Endothelial cell of umbilical vein (primary cell): ENCODE results near the gene RABL3. TPM values are rescaled to one million over a fixed set of nuclear protein-coding genes. Genes with fewer than 3 reads are reported as not detected.

Experiments
- BruUV-seq: library from RNA; stranded (reverse); fragments of 400-500 nt; replicated peaks from 2 replicates; lab custom pipeline; 2021; lab: Mats Ljungman, UMichigan
- CTCF ChIA-PET: fragments of 300-600, 350-600 bp; sonication (Branson Sonifier 250); formaldehyde crosslinking; loops from one replicate; lab custom pipeline; 2021; ENCODE audit warnings: antibody characterized with exemption, inconsistent platforms; lab: Charles Lee
- POLR2A ChIA-PET: fragments of 300-600, 350-600 bp; sonication (Branson Sonifier 250); formaldehyde crosslinking; loops from one replicate; lab custom pipeline; 2021; ENCODE audit warnings: antibody characterized with exemption, inconsistent platforms; lab: Charles Lee
- DNase-seq: peaks from one replicate; pipeline ENCODE4 v3.0.0-alpha.2; 2011; ENCODE audit warnings: low read depth, low spot score
- FAIRE-seq: peaks from 2 replicates; lab custom pipeline; 2011; peaks lifted over from hg19 to GRCh38; lab: Jason Lieb, UNC
- H2AFZ ChIP-seq: 2 replicates; pipeline ENCODE4 v1.6.0; 2012; ENCODE audit warnings: low read depth, low read length, control low read depth, inconsistent platforms
- H3K27ac ChIP-seq: 2 replicates; pipeline ENCODE4 v1.5.1; 2011; ENCODE audit warnings: low read depth, mild to moderate bottlenecking, control low read depth, low read length, moderate library complexity; ENCODE audit not compliant: insufficient read depth
- H3K27me3 ChIP-seq, 2 experiments: 2 replicates each; pipeline versions ENCODE4 v1.6.0 to v1.6.1; 2011; ENCODE audit warnings: low read length in 2 of 2, mixed read lengths in 1 of 2; ENCODE audit not compliant: control insufficient read depth in 2 of 2, insufficient read depth in 2 of 2
- H3K36me3 ChIP-seq, 2 experiments: 2 replicates in 1 of 2; 3 replicates in 1 of 2; pipeline ENCODE4 v1.5.1; 2011; ENCODE audit warnings: low read length in 2 of 2, mild to moderate bottlenecking in 1 of 2, moderate library complexity in 1 of 2; ENCODE audit not compliant: control insufficient read depth in 2 of 2, insufficient read depth in 2 of 2; ENCODE audit errors: extremely low read depth in 1 of 2
- H3K4me1 ChIP-seq: 3 replicates; pipeline ENCODE4 v1.5.1; 2011; ENCODE audit warnings: mild to moderate bottlenecking, low read length; ENCODE audit not compliant: control insufficient read depth, insufficient read depth; ENCODE audit errors: extremely low read depth
- H3K4me2 ChIP-seq: 2 replicates; pipeline ENCODE4 v1.6.1; 2011; ENCODE audit warnings: low read length, control low read depth, mixed read lengths; ENCODE audit not compliant: insufficient read depth
- H3K4me3 ChIP-seq, 3 experiments: fragments of 200-600 bp in 1 of 3; sonication (generic), shearing (Covaris generic) in 1 of 3; replicated peaks in 1 of 3; 2 replicates each; pipeline ENCODE4 v1.5.1; 2011 to 2016; ENCODE audit warnings: control low read depth in 3 of 3, low read length in 3 of 3, mild to moderate bottlenecking in 2 of 3, inconsistent platforms in 1 of 3, low read depth in 1 of 3, moderate library complexity in 1 of 3; ENCODE audit not compliant: insufficient read depth in 1 of 3
- H3K79me2 ChIP-seq: 2 replicates; pipeline ENCODE4 v1.6.0; 2012; ENCODE audit warnings: low read length, inconsistent platforms; ENCODE audit not compliant: control insufficient read depth, insufficient read depth
- H3K9ac ChIP-seq: replicated peaks from 2 replicates; pipeline ENCODE3; 2011; ENCODE audit warnings: low read length, control low read depth; ENCODE audit not compliant: insufficient read depth; ENCODE audit errors: extremely low read depth
- H3K9me1 ChIP-seq: replicated peaks from 3 replicates; pipeline ENCODE4 v1.6.0; 2011; ENCODE audit warnings: mild to moderate bottlenecking, low read length; ENCODE audit not compliant: control insufficient read depth, insufficient read depth; ENCODE audit errors: extremely low read depth
- H3K9me3 ChIP-seq: replicated peaks from 2 replicates; pipeline ENCODE4 v1.5.1; 2012; ENCODE audit warnings: low read length, inconsistent platforms; ENCODE audit not compliant: control insufficient read depth, insufficient read depth
- H4K20me1 ChIP-seq: replicated peaks from 2 replicates; pipeline ENCODE3; 2011; ENCODE audit warnings: mild to moderate bottlenecking, low read length; ENCODE audit not compliant: control insufficient read depth, insufficient read depth; ENCODE audit errors: extremely low read depth
- EZH2 ChIP-seq: IDR thresholded peaks from 2 replicates; pipeline ENCODE4 v1.6.1; 2012; ENCODE audit warnings: borderline replicate concordance, low read depth, mild to moderate bottlenecking, moderate library complexity, low read length, inconsistent platforms; ENCODE audit not compliant: severe bottlenecking
- FOS ChIP-seq: IDR thresholded peaks from 2 replicates; pipeline ENCODE4 v1.6.1; 2011; ENCODE audit warnings: mild to moderate bottlenecking, low read length, moderate library complexity, borderline replicate concordance; ENCODE audit not compliant: insufficient read depth
- GATA2 ChIP-seq: IDR thresholded peaks from 2 replicates; pipeline ENCODE4 v1.7.0; 2011; ENCODE audit warnings: low read depth, mild to moderate bottlenecking, moderate library complexity, mixed read lengths, low read length; ENCODE audit not compliant: insufficient read length, insufficient read depth
- JUN ChIP-seq: IDR thresholded peaks from 2 replicates; pipeline ENCODE4 v1.6.1; 2011; ENCODE audit warnings: borderline replicate concordance, low read depth; ENCODE audit not compliant: insufficient read length, insufficient read depth
- MYC ChIP-seq: IDR thresholded peaks from one replicate; pipeline ENCODE4 v1.6.1; 2011; ENCODE audit warnings: mild to moderate bottlenecking, low read depth, low read length
- POLR2A ChIP-seq: IDR thresholded peaks from 2 replicates; pipeline ENCODE4 v1.6.1; 2012; ENCODE audit warnings: low read depth, mild to moderate bottlenecking, control low read depth, low read length
- POLR2AphosphoS5 ChIP-seq: IDR thresholded peaks from 2 replicates; pipeline ENCODE4 v1.6.1; 2012; ENCODE audit warnings: low read depth, mild to moderate bottlenecking, control low read depth, low read length, moderate library complexity; ENCODE audit not compliant: insufficient read depth
- dilution Hi-C: fragments of 300-500 bp; cut with MboI; formaldehyde crosslinking; loops from one replicate; pipeline ENCODE4 v1.15.0; 2019; ENCODE audit warnings: low sequenced_read_pairs; ENCODE audit not compliant: extremely low pct_ligation_motif_present
- intact Hi-C: fragments of 100-400 bp; cut with micrococcal nuclease; formaldehyde crosslinking; loops from one replicate; pipeline ENCODE4 v1.10.0; 2022
- polyA plus RNA-seq, 4 experiments: library from polyadenylated mRNA; depleted of rRNA in 3 of 4; stranded (reverse) in 3 of 4; unstranded in 1 of 4; fragments of >200 nt; gene quantifications; 2 replicates each; pipeline versions ENCODE4 v1.2.1 to v1.2.3, GENCODE V29; 2011 to 2012; ENCODE audit warnings: missing spikeins in 1 of 4
- total RNA-seq: library from RNA; stranded (reverse); gene quantifications from 2 replicates; pipeline ENCODE4 v1.2.3, GENCODE V29; 2021
- TF ChIP-seq, protein P1 (sequence below): IDR thresholded peaks from 2 replicates; pipeline ENCODE4 v1.6.1; 2011; ENCODE audit not compliant: insufficient read depth, insufficient read length
- TF ChIP-seq, protein P2 (sequence below), 2 donors: IDR thresholded peaks; 1 replicate in 1 of 2; 2 replicates in 1 of 2; pipeline ENCODE4 v1.5.1; 2011; ENCODE audit warnings: low read length in 2 of 2, mild to moderate bottlenecking in 2 of 2, moderate library complexity in 2 of 2, control low read depth in 1 of 2, inconsistent platforms in 1 of 2, low read depth in 1 of 2; ENCODE audit not compliant: insufficient read depth in 1 of 2; ENCODE audit errors: extremely low read depth in 1 of 2

RABL3 gene
- total and polyA plus RNA-seq, 2 donors (not counting 3 experiments of a cell fraction or from before 2014, with no cell fraction given), result 4.3 to 24.9 TPM

DNA sequence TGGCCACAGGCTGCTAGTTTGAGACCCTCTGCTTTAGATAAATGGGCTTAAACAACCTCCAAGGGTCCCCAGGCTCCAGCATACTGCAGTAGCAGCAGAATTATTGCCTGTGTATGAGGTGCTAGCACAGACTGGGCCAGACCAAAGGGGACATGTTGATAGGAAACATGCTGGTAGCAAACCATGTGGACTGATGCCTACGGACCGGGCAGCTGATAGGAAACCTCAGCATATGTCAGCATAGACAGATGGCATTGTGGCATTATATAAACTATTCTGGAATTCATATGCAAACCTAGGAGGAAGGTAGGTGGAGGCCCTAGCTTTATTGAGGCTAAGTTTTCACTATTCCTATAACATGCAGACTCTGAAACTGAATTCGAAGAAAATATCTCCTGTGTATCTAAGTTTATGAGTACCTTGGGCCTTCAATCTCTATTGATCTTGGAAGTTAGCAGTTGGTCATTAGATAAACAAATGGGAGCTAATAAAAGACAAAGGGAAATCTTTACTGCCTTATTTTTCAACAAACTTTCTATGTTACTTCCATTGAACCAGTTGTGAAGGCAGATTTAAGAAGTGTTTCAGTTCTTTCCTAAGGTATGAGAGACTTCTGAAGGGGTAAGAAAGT, 58.5 kb downstream of the RABL3 start:
- FAIRE-seq, result no peak
- no TSS peak for BruUV-seq

More for the DNA sequence above, 58.5 kb downstream of the RABL3 start:
- Histone ChIP-seq H4K20me1 (no peaks in the 10 kb centered on the region), H3K9me3 (no peaks in the 10 kb centered on the region), H3K36me3 (no peaks in the 10 kb centered on the region), H3K4me1 (peaks cover 10% of the 10 kb centered on the region), H3K9me1 (no peaks in the 10 kb centered on the region), H3K79me2 (no peaks in the 10 kb centered on the region), H3K27ac (no peak overlapping the region), H3K4me3 (no peak overlapping the region), H3K27me3 (no peaks in the 10 kb centered on the region), H2AFZ (no peak overlapping the region), H3K9ac (no peak overlapping the region), H3K4me2 (no peak overlapping the region)
- ChIA-PET CTCF (interaction anchor here (1.4 kb wide), 1 partner anchor 111 kb away, joined by 5 read pairs; no protein-coding TSS in a partner anchor), POLR2A (no interaction called here)
- no peak for DNase-seq
- dilution Hi-C loops, result no loop called here
- intact Hi-C loops, result no loop called here
- no peak for TF ChIP-seq POLR2A
- TF ChIP-seq GATA2, result no peak
- TF ChIP-seq JUN, result no peak
- TF ChIP-seq, protein P1, sequence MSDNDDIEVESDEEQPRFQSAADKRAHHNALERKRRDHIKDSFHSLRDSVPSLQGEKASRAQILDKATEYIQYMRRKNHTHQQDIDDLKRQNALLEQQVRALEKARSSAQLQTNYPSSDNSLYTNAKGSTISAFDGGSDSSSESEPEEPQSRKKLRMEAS, result no peak
- TF ChIP-seq MYC, result no peak
- no peak for TF ChIP-seq EZH2
- no peak for TF ChIP-seq FOS
- no peak for TF ChIP-seq POLR2AphosphoS5
- TF ChIP-seq, protein P2, sequence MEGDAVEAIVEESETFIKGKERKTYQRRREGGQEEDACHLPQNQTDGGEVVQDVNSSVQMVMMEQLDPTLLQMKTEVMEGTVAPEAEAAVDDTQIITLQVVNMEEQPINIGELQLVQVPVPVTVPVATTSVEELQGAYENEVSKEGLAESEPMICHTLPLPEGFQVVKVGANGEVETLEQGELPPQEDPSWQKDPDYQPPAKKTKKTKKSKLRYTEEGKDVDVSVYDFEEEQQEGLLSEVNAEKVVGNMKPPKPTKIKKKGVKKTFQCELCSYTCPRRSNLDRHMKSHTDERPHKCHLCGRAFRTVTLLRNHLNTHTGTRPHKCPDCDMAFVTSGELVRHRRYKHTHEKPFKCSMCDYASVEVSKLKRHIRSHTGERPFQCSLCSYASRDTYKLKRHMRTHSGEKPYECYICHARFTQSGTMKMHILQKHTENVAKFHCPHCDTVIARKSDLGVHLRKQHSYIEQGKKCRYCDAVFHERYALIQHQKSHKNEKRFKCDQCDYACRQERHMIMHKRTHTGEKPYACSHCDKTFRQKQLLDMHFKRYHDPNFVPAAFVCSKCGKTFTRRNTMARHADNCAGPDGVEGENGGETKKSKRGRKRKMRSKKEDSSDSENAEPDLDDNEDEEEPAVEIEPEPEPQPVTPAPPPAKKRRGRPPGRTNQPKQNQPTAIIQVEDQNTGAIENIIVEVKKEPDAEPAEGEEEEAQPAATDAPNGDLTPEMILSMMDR (IDR thresholded peaks at IDR 0.05; ENCODE audit: extremely low read depth in 1 of 2, insufficient read depth in 1 of 2, low read depth in 1 of 2, low read length in 2 of 2), result no peak
